Measurements from ENCODE around the gene SLC38A9. TPM values are rescaled to one million over a fixed set of nuclear protein-coding genes. Genes with fewer than 3 reads are reported as not detected.
"Not testable (repeated sequence)": the region's sequence is repeated elsewhere in the genome, so short reads cannot be mapped to it uniquely, and the experiment has no call there.

SLC38A9 gene, protein sequence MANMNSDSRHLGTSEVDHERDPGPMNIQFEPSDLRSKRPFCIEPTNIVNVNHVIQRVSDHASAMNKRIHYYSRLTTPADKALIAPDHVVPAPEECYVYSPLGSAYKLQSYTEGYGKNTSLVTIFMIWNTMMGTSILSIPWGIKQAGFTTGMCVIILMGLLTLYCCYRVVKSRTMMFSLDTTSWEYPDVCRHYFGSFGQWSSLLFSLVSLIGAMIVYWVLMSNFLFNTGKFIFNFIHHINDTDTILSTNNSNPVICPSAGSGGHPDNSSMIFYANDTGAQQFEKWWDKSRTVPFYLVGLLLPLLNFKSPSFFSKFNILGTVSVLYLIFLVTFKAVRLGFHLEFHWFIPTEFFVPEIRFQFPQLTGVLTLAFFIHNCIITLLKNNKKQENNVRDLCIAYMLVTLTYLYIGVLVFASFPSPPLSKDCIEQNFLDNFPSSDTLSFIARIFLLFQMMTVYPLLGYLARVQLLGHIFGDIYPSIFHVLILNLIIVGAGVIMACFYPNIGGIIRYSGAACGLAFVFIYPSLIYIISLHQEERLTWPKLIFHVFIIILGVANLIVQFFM
- polyA plus RNA-seq (ENCODE audit: insufficient read depth in 1 of 5, insufficient read length in 5 of 5, low replicate concordance in 1 of 5): 10 to 100 TPM; 19.9 to 41.0 (median 32.2) TPM
- long read RNA-seq, donor 1: 0 reads
- long read RNA-seq, donor 2: 0 reads
- long read RNA-seq, donor 3, partial matches to known transcripts: 0 of 2 reads
- long read RNA-seq, donor 3, other reads (novel, unspliced or antisense): 0 of 2 reads
- long read RNA-seq, donor 4, partial matches to known transcripts: 0 of 1 reads
- long read RNA-seq, donor 4, other reads (novel, unspliced or antisense): 0 of 1 reads
- long read RNA-seq, donor 5, partial matches to known transcripts: 0 of 1 reads
- long read RNA-seq, donor 5, other reads (novel, unspliced or antisense): 0 of 1 reads
- long read RNA-seq, donor 6, partial matches to known transcripts: 0 of 2 reads
- long read RNA-seq, donor 6, other reads (novel, unspliced or antisense): 0 of 2 reads
- long read RNA-seq, donor 7, partial matches to known transcripts: 0 of 1 reads
- long read RNA-seq, donor 7, other reads (novel, unspliced or antisense): 0 of 1 reads
- long read RNA-seq, donor 8, partial matches to known transcripts: 0 of 1 reads
- long read RNA-seq, donor 8, other reads (novel, unspliced or antisense): 0 of 1 reads

DNA sequence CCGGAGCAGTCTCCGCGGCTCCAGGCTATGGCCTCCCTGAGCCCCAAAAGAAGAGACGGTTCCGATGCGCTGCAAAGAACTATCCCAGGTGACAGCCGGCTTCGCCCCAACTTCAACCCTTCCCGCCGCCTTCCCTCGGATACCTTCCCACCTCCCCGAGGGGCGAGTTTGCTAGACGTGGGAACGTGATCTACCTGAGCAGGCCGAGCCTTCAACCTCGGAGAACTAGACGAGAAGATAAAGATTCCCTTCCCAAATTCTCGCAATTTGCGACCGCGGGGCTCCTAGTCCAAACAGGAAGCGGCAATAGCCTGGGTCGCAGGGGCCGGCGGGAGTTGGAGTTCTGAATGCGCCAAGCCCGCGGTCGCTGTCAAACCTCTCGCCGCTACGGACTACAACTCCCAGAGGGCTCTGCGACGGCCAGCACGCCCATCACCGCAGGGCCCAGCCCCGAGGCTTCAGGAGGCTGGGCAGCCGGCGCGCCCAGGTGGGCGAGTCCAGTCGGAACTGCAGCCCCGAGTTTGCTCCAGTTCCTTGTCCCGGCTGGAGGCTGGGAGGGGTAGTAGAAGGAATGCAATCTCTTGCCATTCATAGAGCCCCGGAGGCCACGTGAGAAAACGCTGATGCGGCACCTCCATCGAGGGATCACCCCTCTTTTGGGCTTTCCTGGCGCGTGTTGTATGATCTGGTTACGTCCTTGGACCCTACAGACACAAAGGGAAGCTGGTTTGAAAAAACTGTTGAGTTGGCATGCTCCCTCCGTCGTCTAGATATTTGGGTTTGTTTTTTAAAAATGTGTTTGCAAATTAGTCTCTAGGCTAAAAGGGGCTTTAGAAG is at the start of gene SLC38A9:
SLC38A9 (minus strand) TSS at position 302 of the 837 bp plus-strand sequence. CDS start 14,366 bp downstream, outside the sequence.
- peak; percentile 92 to 93 for DNase-seq

GRCh38 chr5:55761721-55762120 is 49.6 kb upstream of the SLC38A9 start:
- DNase-seq: not testable (repeated sequence)

DNA sequence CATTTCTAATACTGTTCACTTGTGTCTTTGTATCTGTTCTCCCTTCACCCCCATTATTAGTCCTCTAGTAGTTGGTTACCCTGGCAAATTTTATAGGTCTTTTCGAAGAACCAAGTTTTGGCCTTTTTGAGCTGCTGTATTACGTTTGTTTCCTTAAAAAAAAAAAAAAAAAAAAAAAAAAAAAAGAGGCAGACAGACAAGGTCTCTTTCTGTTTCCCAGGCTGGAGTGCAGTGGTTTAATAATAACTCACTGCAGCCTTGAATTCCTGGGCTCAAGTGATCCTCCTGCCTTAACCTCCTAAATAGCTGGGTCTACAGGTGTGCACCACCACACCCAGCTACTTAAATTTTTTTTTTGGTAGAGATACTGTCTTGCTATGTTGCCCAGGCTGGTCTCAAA is 46.6 kb upstream of the SLC38A9 start:
- DNase-seq: no peak

GRCh38 chr5:55758231-55758630 is 46.1 kb upstream of the SLC38A9 start:
- DNase-seq: no peak

- DNase-seq: no peak
Observed at GRCh38 chr5:55750499-55750898, 38.4 kb upstream of the SLC38A9 start.

DNA sequence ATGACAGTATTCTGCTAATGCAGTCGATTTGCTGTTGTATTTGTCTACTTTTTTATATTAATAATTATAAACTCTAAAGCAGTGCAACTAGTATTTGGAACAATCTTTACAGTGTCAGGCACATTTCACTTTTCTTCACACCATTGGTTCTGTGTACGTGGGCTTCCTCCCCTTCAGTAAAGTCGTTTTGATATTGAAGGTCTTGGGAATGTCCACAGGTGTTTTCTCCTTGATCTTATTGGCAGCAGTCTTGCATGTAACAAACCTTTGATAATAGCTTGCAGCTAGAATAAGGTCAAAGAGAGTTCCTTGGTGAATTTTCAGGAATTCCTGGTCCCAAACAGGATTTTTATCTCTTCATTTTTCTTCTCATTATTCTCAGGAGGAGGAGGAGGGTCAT is 37.9 kb upstream of the SLC38A9 start:
- DNase-seq: no peak

DNA sequence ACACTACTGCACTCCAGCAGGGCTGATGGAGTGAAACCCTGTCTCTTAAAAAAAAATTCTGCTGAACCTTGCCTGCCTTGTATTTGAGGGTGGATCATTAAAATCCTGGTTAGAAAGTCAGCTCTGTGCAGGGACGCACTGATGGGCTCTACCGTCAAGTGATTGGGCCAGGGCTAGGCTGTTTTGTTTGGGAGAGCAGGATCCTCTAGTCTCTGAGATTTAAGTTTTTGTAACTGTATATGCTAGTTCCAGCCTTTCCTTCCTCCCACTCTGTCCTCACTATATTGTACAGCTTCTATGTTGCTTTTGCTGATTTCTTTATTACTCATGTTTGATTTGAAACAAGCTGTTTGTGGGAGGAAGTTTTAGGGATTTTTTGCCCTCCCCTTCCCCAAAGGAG is 37.3 kb upstream of the SLC38A9 start:
- no peak for DNase-seq

DNA sequence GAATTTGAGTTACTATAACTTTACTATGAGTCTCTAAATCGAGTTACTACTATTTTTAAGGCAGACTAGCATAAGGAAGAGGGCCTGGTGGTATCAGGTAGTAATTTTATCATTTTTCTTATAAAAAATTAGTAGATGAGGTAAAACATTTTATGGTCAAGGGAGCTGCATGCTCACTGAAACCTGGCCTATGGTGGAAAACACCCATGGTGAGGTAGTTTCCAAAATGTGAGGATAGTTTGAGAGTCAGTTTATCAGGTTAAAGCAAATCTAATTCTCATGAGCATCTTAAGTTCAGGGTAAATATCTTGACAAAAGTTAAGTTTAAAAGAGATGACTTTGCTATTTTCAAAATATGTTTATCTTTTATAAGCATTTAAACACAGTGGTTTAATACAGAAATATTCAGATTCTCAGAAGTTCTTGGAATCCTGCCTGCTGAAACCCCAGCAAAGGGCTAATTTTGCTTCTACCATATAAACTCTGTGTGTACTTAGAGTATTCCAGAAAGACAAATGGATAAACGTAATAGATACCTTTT is 35.7 kb upstream of the SLC38A9 start:
- no peak for DNase-seq

DNA sequence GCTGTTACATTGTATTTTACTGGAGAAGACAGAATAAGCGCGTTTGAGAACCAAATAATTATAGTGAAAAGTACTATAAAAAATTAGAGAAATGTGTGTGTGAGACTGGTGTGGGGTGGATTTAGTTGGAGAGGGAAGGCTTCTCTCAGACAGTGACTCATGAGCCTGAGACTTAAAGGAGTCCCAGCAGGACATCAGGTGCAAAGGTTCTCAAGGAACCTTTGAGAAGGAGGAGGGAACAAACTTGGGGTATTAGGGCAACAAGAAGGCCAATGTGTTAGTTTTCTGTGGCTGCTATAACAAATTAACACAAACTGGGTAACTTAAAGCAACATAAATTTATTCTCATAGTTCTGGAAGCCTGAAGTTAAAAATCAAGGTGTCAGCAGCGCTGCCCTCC is 30.7 kb upstream of the SLC38A9 start:
- no peak for DNase-seq

GRCh38 chr5:55737793-55738192 is 25.7 kb upstream of the SLC38A9 start, which contains the start of gene DDX4:
Gene DDX4 (plus strand): TSS chr5:55738061. CDS start chr5:55738964, 903 bp downstream.
- no peak for DNase-seq

- no peak for DNase-seq
Observed at GRCh38 chr5:55734658-55735057, 22.5 kb upstream of the SLC38A9 start.

GRCh38 chr5:55732585-55732984 is 20.5 kb upstream of the SLC38A9 start:
- DNase-seq: no peak

DNA sequence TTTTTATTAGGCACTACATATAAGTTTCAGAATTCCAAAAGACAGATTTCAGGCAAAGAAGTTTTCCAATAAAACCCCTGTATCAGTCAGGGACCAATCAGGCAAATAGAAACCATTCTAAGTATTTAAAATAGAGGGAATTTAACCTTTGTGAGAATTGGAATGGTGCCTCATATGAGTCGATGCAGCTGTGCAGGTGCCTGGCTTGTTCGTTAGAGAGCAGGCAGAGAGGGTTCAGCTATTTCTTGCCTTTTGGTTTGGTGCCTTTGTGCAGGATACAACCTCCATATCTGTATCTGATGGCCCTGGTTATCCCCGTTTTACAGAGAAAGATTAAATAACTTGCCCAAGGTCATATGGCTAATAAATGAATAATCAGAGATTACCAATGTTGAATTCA is 19.7 kb upstream of the SLC38A9 start:
- no peak for DNase-seq

DNA sequence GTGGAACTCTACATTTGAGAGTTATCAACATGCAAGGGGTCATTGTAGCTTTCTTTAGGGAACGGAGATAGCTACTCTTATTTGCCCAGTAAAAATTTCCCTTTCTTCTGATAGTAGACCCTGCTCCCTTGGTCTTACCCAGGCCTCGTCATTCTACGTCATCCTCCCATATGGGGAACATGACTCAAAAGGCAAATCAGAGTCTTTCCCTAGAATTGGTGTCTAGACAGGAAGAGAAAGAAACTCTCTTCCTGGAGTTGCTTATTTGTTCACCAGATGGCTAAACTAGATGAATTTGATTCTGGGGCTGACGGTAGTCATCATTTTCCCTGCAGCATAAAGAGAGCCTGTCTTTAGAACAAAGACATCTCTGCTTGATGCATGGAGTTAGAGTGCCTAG is 12.2 kb upstream of the SLC38A9 start:
- no peak for DNase-seq

- DNase-seq: no peak
Observed at GRCh38 chr5:55720188-55720703, 8.1 kb upstream of the SLC38A9 start.

- not testable (repeated sequence) for DNase-seq
Observed at GRCh38 chr5:55719026-55719425, 6.9 kb upstream of the SLC38A9 start.

GRCh38 chr5:55715519-55716078 is 3.5 kb upstream of the SLC38A9 start:
- DNase-seq: no peak

DNA sequence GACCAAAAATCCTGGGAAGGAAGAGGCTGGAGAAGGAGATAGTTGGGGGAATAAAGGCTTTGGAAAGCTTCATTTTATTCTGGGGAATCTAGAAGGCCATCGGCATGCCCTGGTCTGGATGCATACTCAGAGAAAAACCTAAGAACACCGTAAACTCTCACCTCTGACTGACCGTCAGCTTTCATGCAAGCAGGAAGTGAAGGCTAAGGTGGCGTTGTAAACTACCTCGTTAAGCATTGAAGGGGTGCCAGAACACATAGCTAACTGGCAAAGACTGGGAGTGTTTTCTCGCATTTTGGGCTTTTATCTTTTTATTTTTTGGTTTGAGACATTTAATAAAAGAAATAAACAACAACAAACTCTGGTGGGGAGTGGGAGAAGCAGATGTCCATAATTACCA is 2.6 kb upstream of the SLC38A9 start:
- DNase-seq: no peak

DNA sequence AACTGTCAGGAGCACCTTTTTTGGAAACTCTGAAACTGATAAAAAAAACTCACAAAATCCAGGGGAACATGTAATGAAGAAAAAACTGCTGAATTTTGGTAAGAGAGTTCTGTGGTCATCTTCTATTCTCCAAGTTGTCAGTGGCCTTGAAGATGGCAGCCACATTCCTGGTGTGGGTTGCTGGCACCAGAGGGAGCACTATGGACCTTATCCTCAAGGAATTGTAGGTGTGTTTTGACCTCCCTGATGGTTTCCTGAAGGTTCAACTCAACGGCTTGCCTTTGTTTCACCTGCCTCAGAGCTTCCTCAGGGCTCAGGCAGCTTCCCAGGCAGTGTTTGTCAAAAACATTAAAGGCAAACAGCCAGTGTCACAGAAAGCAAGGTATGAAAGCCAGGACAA is 2.2 kb upstream of the SLC38A9 start:
- no peak for DNase-seq

DNA sequence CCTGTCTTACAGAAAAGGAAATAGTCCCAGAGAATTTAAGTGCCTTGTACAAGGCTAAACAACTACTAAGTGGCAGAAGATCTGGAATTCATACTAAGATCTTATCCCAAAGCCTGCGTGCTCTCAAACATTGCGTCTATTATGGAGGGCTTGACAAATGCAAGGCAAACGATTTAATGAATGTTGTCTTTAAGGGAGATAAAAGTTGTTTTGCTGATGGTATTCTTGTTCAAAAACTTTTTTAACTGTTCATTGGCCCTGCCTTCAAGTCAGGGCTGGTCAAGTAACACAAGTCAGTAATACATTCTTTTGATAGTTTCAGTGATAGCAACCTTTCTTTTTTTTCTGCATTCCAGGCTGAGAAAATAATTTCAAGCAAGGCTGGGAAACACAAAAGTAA is 1.7 kb upstream of the SLC38A9 start:
- DNase-seq: no peak

Data from right lung (tissue), 10 donors.